Stimulated activated CD8-positive, alpha-beta memory T cell treated with anti-CD3 and anti-CD28 coated beads, Interleukin-15, amount 100 ng/mL, for 48 hours (primary cell): ENCODE measurements around the gene NDE1.
"Not testable (repeated sequence)": the region's sequence is repeated elsewhere in the genome, so short reads cannot be mapped to it uniquely, and the experiment has no call there.

Experiments used
- DNase-seq, 2 donors: peaks; one replicate each; pipeline ENCODE4 v3.0.0-alpha.2; 2020; ENCODE audit warnings: low read depth in 2 of 2

Gene NDE1

DNA sequence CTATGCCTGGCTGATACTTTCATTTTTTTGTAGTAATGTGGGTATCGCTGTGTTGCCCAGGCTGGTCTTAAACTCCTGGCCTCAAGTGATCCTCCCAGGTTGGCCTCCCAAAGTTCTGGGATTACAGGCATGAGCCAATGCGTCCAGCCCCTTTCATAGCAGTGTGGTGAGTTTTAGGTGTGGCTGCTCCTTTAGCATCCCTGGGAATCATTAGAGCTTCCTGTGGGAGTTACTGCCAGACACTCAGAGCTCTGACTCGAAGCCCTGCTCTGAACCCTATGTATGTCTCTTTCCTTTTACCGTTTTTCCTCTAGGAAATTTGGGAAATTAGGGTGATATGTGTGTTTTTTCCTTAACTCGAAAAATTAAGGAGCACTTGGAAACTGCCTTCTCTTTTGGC is 44.5 kb downstream of the NDE1 start:
- DNase-seq, result no peak

DNA sequence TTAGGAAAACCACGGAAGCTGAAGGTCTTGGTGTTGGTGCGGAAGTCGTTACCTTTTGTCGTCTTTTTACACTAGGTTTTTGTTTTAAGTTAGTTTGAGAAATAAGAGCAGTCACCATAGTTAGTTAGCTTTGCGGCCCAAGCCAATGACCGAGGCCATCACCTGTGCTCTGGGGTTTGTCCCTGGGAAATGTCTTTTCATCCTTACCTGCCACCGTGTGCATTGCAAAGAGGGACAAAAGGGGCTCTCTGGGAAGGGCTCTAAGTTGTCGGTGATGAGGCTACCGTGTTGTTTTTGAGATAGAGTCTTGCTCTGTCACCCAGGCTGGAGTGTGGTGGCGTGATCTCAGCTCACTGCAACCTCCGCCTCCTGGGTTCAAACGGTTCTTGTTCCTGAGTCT is 49.8 kb downstream of the NDE1 start:
- no peak for DNase-seq

DNA sequence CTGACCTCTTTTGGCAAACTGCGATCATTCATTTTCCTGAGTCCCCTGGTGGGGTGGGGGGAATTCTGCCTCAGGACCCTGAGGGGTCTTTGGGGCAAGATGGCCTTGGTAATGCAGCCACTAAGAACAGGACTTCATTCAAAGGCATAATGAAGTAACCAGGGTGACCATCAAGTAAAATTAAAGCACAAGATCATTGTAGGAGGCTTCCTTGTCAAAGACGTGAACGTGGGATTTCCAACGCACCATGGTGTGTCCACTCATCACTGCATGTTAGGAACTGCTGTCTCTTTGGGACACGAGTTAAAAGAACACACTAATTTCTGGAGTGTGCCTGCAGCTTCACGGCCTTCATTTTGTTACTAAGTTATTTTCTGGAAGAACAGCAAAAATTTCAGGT is 51.3 kb downstream of the NDE1 start:
- no peak for DNase-seq

DNA sequence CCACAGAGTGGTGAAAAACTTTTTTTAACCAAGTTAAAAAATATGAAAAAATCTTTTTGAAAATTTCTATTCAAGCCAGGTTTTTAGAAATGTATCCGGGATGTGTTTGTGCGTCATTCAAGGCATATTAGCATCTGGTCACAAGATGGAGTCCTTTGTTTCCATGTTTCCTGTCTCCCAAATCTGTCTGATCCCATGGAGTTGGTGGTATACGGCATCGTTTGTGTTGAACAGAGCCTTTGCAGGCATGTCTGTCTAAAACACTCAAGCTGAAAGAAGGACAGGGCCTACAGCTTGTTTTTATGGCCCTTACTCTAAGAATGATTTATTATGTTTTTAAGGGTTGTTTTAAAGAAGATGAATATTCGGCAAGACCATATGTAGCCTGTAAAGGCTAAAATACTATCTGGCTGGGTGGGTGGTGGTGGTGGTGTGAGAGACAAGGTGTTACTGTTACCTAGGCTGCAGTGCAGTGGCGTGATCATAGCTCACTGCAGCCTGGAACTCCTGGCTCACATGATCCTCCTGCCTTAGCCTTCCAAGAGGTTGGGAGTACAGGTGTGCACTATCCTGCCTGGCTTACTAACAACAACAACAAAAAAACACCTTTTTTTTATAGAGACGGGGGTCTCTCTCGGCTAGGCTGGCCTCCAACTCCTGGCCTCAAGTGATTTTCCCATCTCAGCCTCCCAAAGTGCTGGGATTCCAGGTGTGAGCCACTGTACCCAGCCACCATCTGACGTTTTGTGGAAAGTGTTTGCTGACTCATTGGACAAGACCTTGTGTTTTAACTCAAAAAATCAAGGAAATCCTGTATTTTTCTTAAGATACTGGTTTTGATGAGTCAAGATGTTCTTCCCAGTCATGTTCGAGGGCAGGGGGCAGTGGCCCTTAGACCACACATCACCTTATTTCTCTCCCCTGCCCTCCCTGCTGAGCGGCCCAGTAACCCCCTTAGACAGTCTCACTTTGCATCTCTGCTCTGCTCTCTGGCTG is 52.2 kb downstream of the NDE1 start:
- no peak for DNase-seq

DNA sequence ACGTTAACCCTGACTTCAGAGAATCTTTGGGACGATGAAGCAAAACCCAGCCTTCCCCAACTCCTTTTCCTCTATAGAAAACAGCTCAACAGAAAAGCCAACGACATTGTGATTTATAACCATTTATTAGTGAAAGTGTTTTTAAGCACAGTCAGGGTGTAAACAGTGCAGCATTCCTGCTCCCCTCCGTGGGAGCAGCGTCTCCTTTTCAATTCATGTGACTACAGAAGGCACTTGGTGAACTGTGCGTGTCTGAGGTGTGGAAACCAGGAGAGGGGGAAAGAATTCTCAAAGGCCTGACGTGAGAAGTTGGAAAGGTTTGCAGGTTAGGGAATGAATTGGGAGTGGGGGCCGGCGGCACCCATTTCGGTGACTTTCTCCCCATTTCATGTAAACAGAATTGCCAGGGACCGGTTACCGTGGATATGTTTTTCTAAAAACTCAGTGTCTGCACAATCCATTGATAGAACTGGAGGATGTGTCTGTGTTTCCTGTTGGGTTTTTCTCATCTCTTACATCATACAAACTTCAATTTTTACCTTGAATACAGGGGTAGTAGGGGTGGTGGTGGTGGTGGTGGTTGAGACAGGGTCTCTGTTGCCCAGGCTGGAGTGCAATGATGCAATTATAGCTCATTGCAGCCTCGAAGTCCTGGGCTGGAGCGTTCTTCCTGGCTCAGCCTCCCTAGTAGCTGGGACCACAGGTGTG is 53.1 kb downstream of the NDE1 start:
- no peak for DNase-seq

DNA sequence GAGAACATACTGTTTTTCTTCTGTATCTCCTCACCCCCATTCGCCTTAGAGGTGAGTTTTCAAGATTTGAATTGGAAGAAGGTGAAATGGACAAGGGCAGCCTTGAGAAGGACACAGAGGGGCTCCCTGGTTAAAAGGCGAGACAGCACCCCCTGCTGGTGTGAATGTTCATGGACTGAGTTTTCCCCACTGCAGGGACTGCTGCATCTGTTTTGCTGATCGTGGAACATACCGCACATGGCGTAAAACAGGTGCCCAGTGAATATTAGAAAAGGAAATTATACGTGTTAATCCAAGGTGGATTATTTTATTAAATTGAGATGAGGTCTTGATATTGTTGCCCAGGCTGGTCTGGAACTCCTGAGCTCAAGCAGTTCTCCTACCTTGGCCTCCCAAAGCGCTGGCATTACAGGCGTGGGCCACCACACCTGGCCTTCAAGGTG is 54.5 kb downstream of the NDE1 start:
- peak; percentile 44 to 47 for DNase-seq

DNA sequence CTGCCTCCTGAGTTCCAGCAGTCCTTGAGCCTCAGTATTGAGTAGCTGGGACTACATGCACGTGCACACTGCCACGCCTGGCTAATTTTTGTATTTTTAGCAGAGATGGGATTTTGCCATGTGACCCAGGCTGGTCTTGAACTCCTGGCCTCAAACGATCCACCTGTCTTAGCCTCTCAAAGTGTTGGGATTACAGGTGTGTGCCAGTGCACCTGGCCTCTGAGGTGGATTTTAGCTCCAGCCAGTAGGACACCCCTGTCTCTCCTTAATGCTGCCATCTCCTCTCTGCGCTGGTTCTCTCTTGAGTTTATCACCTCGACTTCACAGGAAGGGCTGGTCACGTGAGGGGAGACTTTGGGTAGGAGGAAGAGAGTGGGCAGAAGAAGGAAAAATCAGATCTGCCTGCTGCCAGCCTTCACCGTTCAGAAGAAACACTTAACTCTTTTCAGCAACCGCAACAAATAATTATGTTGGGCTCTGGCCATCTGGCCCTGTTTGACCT is 55.1 kb downstream of the NDE1 start:
- DNase-seq, result no peak

DNA sequence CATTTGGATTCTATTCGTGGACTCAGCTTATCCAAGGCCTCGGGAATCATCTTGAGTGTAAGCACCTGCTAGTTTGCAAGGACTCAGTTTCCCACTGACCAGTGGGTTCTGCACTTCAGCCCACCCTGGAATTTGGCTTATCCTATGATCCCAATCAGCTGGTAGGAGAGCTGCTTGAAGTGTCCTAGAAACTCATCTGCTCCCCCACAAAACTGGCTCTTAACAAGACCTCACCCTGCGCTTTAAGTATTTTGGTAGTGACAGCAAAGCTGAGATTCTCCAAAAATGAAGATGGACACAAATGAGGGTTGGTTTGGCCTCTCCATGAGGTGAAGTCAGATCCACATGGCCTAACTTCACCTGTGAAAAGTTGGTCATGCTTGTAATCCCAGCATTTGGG is 57.3 kb downstream of the NDE1 start:
- DNase-seq, result no peak

DNA sequence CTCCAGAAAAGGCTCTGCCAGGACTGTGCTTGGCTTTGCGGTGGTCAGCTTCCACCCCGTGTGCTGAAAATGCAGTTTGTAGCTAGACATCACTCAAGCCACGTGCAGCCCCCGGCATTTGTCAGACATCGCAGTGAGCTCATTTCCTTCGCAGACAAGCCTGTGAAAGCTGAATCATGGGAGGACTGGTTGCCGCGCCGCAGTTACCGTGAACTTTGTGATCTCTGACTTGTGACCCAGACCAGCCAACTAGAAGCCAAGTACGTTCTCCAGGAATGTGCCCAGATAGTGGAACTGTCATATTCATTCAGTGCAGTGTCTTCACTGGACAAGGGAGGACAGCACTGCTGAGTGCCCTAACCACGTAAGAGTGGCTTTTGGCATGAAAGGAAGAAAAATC is 58.1 kb downstream of the NDE1 start:
- DNase-seq, result no peak

DNA sequence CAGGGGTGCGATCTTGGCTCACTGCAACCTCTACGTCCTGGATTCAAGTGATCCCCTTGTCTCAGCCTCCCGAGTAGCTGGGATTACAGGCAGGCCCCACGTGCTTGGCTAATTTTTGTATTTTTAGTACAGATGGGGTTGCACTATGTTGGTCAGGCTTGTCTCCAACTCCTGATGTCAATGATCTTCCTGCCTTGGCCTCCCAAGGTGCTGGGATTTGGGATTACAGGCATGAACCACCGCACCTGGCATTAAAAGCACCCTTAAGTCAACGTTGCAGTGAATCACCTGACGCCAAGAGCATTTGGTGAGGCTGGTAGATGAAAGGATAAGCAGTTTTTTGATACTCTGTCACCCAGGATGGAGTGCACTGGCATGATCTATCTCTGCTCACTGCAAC is 59.0 kb downstream of the NDE1 start:
- no peak for DNase-seq

DNA sequence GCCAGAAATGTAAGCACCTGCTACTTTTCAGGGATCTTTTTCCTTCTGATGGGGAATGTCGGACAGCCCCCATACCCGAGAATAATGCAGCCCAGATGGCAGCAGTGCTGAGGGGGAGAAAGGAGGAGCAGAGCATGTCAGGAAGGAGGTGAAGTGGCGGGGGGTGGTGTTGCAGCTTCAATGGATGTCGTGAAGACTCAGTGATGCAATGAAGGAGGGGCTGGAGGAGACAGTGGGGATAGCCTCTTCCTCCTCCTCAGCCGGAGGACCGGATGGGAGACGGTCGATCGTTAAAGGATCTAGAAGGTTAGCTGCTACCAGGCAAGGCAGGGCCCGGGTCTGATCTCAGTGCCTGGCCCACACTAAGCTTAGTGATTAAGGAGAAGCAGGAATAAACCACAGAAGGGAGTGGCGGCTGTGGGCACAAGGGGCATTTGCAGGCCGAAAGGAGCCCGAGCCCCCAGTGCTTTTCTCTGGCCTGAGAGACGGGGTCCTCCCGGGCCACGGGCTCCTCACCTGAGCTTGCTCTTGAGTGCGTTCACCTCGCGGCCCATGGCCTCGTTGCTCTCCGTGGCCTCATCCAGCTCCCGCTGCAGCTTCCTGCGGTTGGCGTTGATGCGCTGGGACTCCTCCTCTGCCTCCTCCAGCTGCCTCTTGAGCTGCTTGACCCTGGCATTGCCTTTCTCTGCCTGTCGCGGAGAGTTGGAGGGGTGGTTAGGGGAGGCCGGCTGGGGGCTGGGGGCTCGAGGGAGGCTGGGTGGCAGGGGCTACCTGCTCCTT is 64.5 kb downstream of the NDE1 start:
- DNase-seq, result no peak

DNA sequence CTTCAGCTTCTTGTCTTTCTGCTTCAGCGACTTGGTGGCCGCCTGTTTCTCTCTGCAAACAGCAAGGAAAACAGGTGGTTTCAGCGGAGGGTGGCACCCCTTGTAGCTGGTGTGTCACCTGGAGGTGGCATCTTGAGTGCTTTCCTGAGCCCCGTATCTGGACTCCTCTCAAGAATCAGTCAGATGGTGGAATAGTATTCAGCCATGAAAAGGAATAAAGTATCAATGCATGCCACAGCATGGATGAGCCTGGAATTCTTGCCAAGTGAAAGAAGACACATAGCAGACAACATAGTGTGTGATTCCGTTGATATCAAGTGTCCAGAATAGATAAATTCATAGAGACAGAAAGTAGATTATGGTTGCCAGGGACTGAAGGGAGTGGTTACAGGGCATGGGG is 65.2 kb downstream of the NDE1 start:
- no peak for DNase-seq

DNA sequence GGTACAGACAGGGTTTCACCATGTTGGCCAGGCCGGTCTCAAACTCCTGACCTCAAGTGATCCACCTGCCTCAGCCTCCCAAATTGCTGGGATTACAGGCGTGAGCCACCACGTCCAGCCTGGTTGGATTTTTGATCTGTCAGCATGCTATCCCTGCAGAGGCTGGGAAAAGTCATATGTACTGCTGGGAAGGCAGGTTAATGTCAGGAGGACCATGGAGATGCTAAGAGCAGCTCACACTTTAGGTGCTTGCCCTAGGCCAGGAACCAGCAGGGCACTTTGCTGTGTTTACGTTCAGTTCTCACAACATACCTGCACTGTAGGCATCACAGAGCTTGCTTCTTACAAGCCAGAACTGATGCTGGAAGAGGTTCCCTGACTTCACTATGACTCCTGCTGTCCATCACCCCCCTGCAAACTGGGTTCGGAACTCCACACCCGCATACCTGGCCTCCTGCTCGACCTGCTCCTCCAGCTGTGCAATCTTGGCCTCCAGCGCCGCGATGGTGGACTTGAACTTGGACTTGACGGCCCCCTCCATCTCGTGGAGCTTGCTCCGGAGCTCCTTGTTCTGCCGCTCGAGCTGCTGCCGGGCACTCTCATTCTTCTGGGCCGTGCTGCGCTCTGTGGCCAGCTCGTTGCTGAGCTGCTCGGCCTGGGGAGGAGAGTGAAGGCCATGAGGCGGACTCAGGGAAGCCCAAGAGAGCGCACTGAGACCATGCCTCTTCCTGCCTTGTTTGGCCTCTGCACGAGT is 66.8 kb downstream of the NDE1 start:
- no peak for DNase-seq

DNA sequence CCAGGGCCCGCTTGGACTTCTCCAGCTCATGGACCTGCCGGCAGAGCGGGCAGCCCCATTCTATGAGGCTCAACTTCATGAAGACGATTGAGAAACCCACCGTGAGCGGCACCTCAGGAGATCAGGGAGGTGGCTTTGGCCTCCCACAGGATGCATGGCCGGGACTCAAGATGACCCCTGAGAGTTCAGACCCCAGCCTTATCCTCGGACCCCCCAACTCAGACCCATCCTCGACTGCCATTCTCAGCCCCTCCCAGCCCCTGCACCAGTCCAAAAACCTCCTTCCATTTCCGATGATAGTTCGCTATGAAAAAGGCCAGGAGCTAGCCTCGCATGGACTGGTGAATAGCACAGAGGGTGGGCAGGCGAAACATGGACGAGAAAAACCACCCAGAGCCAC is 71.0 kb downstream of the NDE1 start:
- no peak for DNase-seq

DNA sequence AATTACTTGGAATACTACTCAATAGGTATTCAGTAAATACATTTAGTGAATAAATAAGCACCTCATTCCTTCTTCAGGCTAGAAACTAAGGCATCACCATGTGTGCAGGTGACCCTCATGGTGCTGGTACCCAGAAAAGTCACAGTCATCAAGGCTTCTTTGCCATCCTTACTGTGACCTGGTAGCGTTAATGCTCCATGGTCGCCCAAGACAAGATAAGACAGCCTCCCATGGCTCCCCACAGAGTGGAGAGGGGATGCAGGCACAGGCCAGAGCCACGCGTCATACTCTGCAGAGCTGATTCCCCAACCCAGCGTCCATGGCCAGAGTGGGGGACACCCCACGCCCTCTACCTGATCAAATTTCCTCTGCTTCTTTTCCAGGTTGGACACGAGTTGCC is 73.8 kb downstream of the NDE1 start:
- no peak for DNase-seq

DNA sequence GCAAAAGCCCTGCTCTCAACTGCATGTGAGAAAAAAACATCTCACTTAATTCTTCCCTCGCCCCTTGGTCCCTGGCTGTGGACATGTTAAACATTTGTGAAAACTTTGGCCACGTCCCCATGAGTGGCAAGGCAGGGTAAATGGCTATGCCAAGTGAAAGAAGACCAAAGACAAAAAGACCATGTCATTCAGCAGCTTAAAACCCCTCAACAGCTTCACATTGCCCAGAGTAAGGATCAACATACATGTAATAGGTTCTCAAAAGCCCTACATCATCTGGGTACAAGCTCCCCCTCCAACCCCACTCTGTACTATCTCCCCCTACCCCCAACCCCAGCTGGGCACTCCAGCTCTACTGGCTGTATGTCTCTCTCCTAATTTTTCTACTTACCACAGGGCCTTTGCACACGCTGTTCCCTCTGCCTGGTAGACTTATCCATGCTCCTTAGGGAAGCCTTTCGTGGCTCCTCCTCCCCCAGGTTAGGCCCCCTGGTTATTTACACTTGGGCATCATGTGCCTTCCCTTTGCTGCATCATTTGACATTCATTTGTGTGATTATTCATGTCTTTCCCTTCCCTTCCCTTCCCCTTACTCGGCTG is 75.7 kb downstream of the NDE1 start:
- no peak for DNase-seq

DNA sequence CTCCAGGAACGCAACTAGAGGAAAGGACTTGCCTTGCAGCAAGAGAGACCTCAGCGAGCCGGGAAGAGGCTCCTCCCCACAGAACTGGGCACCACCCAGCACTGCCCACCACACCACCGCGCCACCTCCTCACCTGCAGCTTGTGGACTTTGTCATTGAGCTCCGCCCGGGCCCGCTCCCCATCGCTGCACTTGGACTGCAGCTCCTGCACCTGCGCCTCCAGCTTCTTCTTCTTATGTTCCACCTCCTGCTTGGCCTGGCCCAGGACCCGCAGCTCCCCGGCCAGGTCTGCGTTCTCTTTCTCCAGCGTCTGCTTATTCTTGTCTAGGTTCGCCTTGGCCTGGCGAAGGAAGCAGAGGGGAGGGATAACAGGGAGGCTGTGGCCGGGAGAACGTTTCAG is 76.7 kb downstream of the NDE1 start:
- no peak for DNase-seq

DNA sequence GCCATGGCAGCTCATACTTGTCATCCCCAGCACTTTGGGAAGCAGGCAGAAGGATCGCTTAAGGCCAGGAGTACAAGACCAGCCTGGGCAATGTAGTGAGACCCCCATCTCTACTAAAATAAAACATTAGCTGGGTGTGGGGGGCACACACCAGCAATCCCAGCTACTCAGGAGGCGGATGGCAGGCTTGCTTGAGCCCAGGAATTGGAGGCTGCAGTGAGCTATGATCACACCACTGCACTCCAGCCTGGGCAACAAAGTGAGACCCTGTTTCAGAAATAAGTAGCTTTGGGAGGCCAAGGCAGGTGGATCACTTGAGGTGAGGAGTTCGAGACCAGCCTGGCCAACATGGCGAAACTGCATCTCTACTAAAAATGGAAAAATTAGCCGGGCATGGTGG is 77.7 kb downstream of the NDE1 start:
- not testable (repeated sequence) for DNase-seq

DNA sequence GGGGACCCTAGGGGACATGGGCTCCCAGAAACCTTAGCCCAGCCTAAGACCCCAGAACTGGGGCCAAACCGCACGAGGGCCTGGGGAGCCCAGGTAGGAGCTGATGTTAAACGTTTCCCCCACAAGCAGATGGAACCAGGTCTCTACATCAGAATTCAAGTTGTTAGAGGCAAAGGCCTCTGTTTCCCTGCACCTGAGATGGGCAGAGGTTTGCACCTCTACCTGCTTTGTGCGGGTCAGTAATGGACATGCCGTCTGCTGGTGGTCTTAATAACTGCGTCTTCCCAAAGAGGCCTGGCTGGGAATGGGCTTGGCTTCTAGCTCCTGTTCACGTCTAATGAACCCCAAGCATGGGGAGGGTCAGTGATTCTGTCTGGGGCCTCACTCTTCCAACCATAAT is 79.1 kb downstream of the NDE1 start:
- no peak for DNase-seq

DNA sequence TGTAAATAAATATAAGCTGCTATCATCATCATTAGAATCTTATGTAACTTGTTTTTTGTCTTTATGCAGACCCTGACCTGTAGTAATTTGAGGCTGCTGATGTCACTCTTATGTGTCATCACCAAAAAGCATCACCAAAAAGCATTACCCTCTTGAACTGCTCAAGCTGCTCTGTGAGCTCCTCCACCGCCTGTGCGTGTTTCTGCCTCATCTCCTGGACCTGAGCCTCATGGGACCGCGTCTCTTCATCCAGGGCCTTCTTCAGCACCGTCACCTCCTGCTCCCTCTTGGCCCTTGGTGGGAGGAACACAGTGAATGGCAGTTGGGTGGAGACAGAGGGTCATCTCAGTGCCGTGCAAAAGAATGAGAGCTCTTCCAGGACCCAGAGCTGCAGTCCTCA is 82.4 kb downstream of the NDE1 start:
- DNase-seq, result no peak

DNA sequence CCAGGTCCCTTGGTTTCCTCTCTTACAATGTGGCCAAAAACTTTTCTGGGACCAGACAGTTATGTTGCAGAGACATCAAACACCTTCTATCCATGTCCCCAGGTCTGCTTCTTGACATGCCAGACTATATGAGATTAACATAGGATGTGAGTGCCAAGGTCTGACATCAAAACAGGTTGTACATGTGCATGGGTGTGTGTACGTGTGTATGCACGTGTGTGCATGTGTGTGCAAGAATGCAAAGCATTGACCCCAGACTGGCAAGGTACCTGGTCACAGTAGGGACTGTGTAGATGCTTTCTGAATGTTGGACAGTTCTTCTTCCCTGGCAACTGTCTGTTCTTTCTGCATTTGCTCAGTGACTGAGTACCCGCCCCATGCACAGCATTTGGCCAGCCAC is 85.6 kb downstream of the NDE1 start:
- no peak for DNase-seq
